Small intestine (tissue), 7 donors: ENCODE results near the gene SUGCT. TPM values are rescaled to one million over a fixed set of nuclear protein-coding genes. Genes with fewer than 3 reads are reported as not detected.

ENCODE experiments used
- DNase-seq, 2 donors: peaks; one replicate each; pipeline versions ENCODE4 v3.0.0 to v3.0.0-alpha.2; 2013
- FAIRE-seq: peaks from 2 replicates; lab custom pipeline; 2012; peaks lifted over from hg19 to GRCh38; lab: Jason Lieb, UNC
- H3K27ac ChIP-seq, 3 donors: one replicate each; pipeline ENCODE4 v1.5.1; 2013; ENCODE audit warnings: low read length in 2 of 3, mild to moderate bottlenecking in 2 of 3, control low read depth in 1 of 3, inconsistent platforms in 1 of 3, low read depth in 1 of 3, moderate library complexity in 1 of 3
- H3K27me3 ChIP-seq, 3 donors: one replicate each; pipeline ENCODE4 v1.6.1; 2013; ENCODE audit warnings: low read length in 3 of 3, inconsistent platforms in 1 of 3; ENCODE audit not compliant: control insufficient read depth in 3 of 3, insufficient read depth in 3 of 3
- H3K36me3 ChIP-seq, 3 donors: one replicate each; pipeline ENCODE4 v1.6.1; 2013; ENCODE audit warnings: low read length in 3 of 3, inconsistent platforms in 1 of 3, low read depth in 1 of 3, mild to moderate bottlenecking in 1 of 3, moderate library complexity in 1 of 3; ENCODE audit not compliant: control insufficient read depth in 3 of 3, insufficient read depth in 2 of 3
- H3K4me1 ChIP-seq, 3 donors: one replicate each; pipeline ENCODE4 v1.6.1; 2013; ENCODE audit warnings: low read length in 2 of 3, inconsistent platforms in 1 of 3, low read depth in 1 of 3, mild to moderate bottlenecking in 1 of 3, moderate library complexity in 1 of 3; ENCODE audit not compliant: control insufficient read depth in 3 of 3, insufficient read depth in 2 of 3
- H3K4me3 ChIP-seq, 3 donors: one replicate each; pipeline ENCODE4 v1.5.1; 2013; ENCODE audit warnings: low read length in 3 of 3, control low read depth in 1 of 3, inconsistent platforms in 1 of 3, low read depth in 1 of 3, mild to moderate bottlenecking in 1 of 3, moderate library complexity in 1 of 3
- H3K9me3 ChIP-seq, 2 donors: one replicate each; pipeline ENCODE4 v1.6.1; 2013; ENCODE audit warnings: low read depth in 1 of 2, low read length in 1 of 2; ENCODE audit not compliant: control insufficient read depth in 2 of 2, insufficient read depth in 1 of 2
- WGBS, 3 donors: extraction: QIAGEN DNeasy Blood & Tissue Kit; methylation state at CpG; one replicate each; pipeline ENCODE4 v1.1.7; 2013; 5-methylcytosine and 5-hydroxymethylcytosine counted together
- polyA plus RNA-seq, 4 donors: library from polyadenylated mRNA; stranded (reverse) in 3 of 4; unstranded in 1 of 4; fragments of 200-250 nt in 3 of 4; fragments of 120-200 nt in 1 of 4; gene quantifications; one replicate each; pipeline versions ENCODE4 v1.2.1 to v1.2.3, GENCODE V29; 2013
- donor health status: healthy with polysubstance abuse.
- donor health status: control.
- donor health status: control.
- donor health status: Bipolar disorder and iron deficiency.
- donor health status: healthy.

SUGCT gene
- polyA plus RNA-seq, 4 donors: 0.54 to 26.9 (median 2.5) TPM

GRCh38 chr7:40772096-40772495 is 637.3 kb downstream of the SUGCT start:
- Histone ChIP-seq H3K4me1 (no peaks in the 10 kb centered on the region), H3K36me3 (no peaks in the 10 kb centered on the region), H3K27me3 (no peaks in the 10 kb centered on the region), H3K27ac (no peak overlapping the region), H3K4me3 (no peak overlapping the region), H3K9me3 (no peaks in the 10 kb centered on the region)
- 77 to 89% (median 83%) methylated on average over 3 of the region's 3 CpGs for WGBS, 3 donors
- no peak for DNase-seq
- no peak for FAIRE-seq

- FAIRE-seq (no peak), DNase-seq (no peak)
- no peaks in the 10 kb centered on the region for H3K4me1 ChIP-seq
- no peak overlapping the region for H3K27ac ChIP-seq
- no peaks in the 10 kb centered on the region for H3K27me3 ChIP-seq
- H3K4me3 ChIP-seq: no peak overlapping the region
- WGBS, 3 donors: 59 to 74% (median 61%) methylated on average over 3 of the region's 3 CpGs
- H3K36me3 ChIP-seq: no peaks in the 10 kb centered on the region
- no peaks in the 10 kb centered on the region for H3K9me3 ChIP-seq
These were observed 638.9 kb downstream of the SUGCT start for GRCh38 chr7:40773656-40774055.

GRCh38 chr7:40775877-40776276 is 641.1 kb downstream of the SUGCT start:
- no peak for DNase-seq
- H3K4me3 ChIP-seq: no peak overlapping the region
- 87 to 91% (median 88%) methylated on average over 4 of the region's 4 CpGs for WGBS, 3 donors
- no peak for FAIRE-seq
- H3K9me3 ChIP-seq: no peaks in the 10 kb centered on the region
- no peaks in the 10 kb centered on the region for H3K27me3 ChIP-seq
- H3K27ac ChIP-seq: no peak overlapping the region
- no peaks in the 10 kb centered on the region for H3K4me1 ChIP-seq
- H3K36me3 ChIP-seq: no peaks in the 10 kb centered on the region

- Histone ChIP-seq H3K4me1 (no peaks in the 10 kb centered on the region), H3K9me3 (no peaks in the 10 kb centered on the region), H3K4me3 (no peak overlapping the region), H3K27me3 (no peaks in the 10 kb centered on the region), H3K27ac (no peak overlapping the region), H3K36me3 (no peaks in the 10 kb centered on the region)
- FAIRE-seq: no peak
- 75 to 83% (median 80%) methylated on average over 5 of the region's 5 CpGs for WGBS, 3 donors
- no peak for DNase-seq
These were observed 643.0 kb downstream of the SUGCT start for GRCh38 chr7:40777730-40778312.

- H3K4me1 ChIP-seq: no peaks in the 10 kb centered on the region
- H3K9me3 ChIP-seq: no peaks in the 10 kb centered on the region
- H3K27me3 ChIP-seq: no peaks in the 10 kb centered on the region
- no peaks in the 10 kb centered on the region for H3K36me3 ChIP-seq
- DNase-seq (no peak), FAIRE-seq (no peak)
- no peak overlapping the region for H3K27ac ChIP-seq
- H3K4me3 ChIP-seq: no peak overlapping the region
- 51 to 56% (median 56%) methylated on average over 1 of the region's 1 CpG for WGBS, 3 donors
These were observed 645.7 kb downstream of the SUGCT start for GRCh38 chr7:40780460-40780859.

GRCh38 chr7:40782836-40783235 is 648.0 kb downstream of the SUGCT start:
- H3K27ac ChIP-seq: no peak overlapping the region
- no peaks in the 10 kb centered on the region for H3K9me3 ChIP-seq
- H3K27me3 ChIP-seq: no peaks in the 10 kb centered on the region
- FAIRE-seq: no peak
- no peaks in the 10 kb centered on the region for H3K36me3 ChIP-seq
- H3K4me3 ChIP-seq: no peak overlapping the region
- DNase-seq: no peak
- no peaks in the 10 kb centered on the region for H3K4me1 ChIP-seq
- WGBS, 3 donors: 89 to 93% (median 90%) methylated on average over 2 of the region's 2 CpGs

GRCh38 chr7:40784176-40784575 is 649.4 kb downstream of the SUGCT start:
- Histone ChIP-seq H3K9me3 (no peaks in the 10 kb centered on the region), H3K4me3 (no peak overlapping the region), H3K4me1 (no peaks in the 10 kb centered on the region), H3K36me3 (no peaks in the 10 kb centered on the region), H3K27ac (no peak overlapping the region), H3K27me3 (no peaks in the 10 kb centered on the region)
- WGBS, 3 donors: 51 to 61% (median 57%) methylated on average over 2 of the region's 2 CpGs
- DNase-seq (no peak), FAIRE-seq (no peak)

GRCh38 chr7:40786909-40787308 is 652.1 kb downstream of the SUGCT start:
- FAIRE-seq (no peak), DNase-seq (no peak)
- no peak overlapping the region for H3K27ac ChIP-seq
- no peaks in the 10 kb centered on the region for H3K9me3 ChIP-seq
- H3K4me3 ChIP-seq: no peak overlapping the region
- H3K36me3 ChIP-seq: no peaks in the 10 kb centered on the region
- H3K4me1 ChIP-seq: no peaks in the 10 kb centered on the region
- H3K27me3 ChIP-seq: no peaks in the 10 kb centered on the region
- 93 to 98% (median 94%) methylated on average over 1 of the region's 1 CpG for WGBS, 3 donors

GRCh38 chr7:40793132-40793531 is 658.3 kb downstream of the SUGCT start:
- no peaks in the 10 kb centered on the region for H3K9me3 ChIP-seq
- no peaks in the 10 kb centered on the region for H3K4me1 ChIP-seq
- H3K4me3 ChIP-seq: no peak overlapping the region
- H3K27ac ChIP-seq: no peak overlapping the region
- DNase-seq: no peak
- 83 to 89% (median 86%) methylated on average over 3 of the region's 3 CpGs for WGBS, 3 donors
- FAIRE-seq: no peak
- H3K36me3 ChIP-seq: no peaks in the 10 kb centered on the region
- no peaks in the 10 kb centered on the region for H3K27me3 ChIP-seq
